RWPE2 (cell line): ENCODE data around the gene ENTHD1.

Source experiments
- ATAC-seq: fragments of 200-7000 bp; cut with Tn5 transposase; 3 replicates; pipeline ENCODE4 v1.9.1; 2021; ENCODE audit warnings: low read depth
- DNase-seq: peaks from one replicate; pipeline ENCODE4 v3.0.0-alpha.2; 2020; ENCODE audit warnings: low spot score
- H3K27ac ChIP-seq: fragments of 450-650 bp; 2 replicates; pipeline ENCODE4 v1.5.1; 2017; ENCODE audit warnings: mild to moderate bottlenecking; ENCODE audit not compliant: poor library complexity, severe bottlenecking
- H3K27me3 ChIP-seq: fragments of 250-450 bp; sonication (Bioruptor Pico); 2 replicates; pipeline ENCODE4 v1.5.1; 2021; ENCODE audit warnings: mild to moderate bottlenecking, moderate library complexity; ENCODE audit not compliant: insufficient read depth, poor library complexity, severe bottlenecking
- H3K36me3 ChIP-seq: fragments of 250-450 bp; sonication (Bioruptor Pico); 2 replicates; pipeline ENCODE4 v1.5.1; 2020; ENCODE audit warnings: low read depth, mild to moderate bottlenecking, moderate library complexity
- H3K4me1 ChIP-seq: fragments of 250-450 bp; sonication (Bioruptor Pico); 2 replicates; pipeline ENCODE4 v1.5.1; 2021; ENCODE audit warnings: mild to moderate bottlenecking, moderate library complexity; ENCODE audit not compliant: insufficient read depth, poor library complexity, severe bottlenecking
- H3K4me3 ChIP-seq: fragments of 250-450 bp; sonication (Bioruptor Pico); 2 replicates; pipeline ENCODE4 v1.5.1; 2021; ENCODE audit warnings: mild to moderate bottlenecking, moderate library complexity; ENCODE audit not compliant: severe bottlenecking
- H3K9me3 ChIP-seq: fragments of 250-450 bp; sonication (Bioruptor Pico); 2 replicates; pipeline ENCODE4 v1.5.1; 2021; ENCODE audit warnings: mild to moderate bottlenecking, moderate library complexity; ENCODE audit not compliant: severe bottlenecking
- TF ChIP-seq, protein P1 (sequence below): fragments of 450-650 bp; IDR thresholded peaks from one replicate; pipeline ENCODE4 v1.5.1; 2017; ENCODE audit warnings: mild to moderate bottlenecking, moderate library complexity; ENCODE audit not compliant: poor library complexity, severe bottlenecking

The ENTHD1 gene

GRCh38 chr22:39839917-39840510 is 53.5 kb downstream of the ENTHD1 start:
- no peak overlapping the region for H3K4me3 ChIP-seq
- ATAC-seq: no peak
- no peaks in the 10 kb centered on the region for H3K9me3 ChIP-seq
- DNase-seq: no peak
- H3K4me1 ChIP-seq: no peaks in the 10 kb centered on the region
- TF ChIP-seq, protein P1, sequence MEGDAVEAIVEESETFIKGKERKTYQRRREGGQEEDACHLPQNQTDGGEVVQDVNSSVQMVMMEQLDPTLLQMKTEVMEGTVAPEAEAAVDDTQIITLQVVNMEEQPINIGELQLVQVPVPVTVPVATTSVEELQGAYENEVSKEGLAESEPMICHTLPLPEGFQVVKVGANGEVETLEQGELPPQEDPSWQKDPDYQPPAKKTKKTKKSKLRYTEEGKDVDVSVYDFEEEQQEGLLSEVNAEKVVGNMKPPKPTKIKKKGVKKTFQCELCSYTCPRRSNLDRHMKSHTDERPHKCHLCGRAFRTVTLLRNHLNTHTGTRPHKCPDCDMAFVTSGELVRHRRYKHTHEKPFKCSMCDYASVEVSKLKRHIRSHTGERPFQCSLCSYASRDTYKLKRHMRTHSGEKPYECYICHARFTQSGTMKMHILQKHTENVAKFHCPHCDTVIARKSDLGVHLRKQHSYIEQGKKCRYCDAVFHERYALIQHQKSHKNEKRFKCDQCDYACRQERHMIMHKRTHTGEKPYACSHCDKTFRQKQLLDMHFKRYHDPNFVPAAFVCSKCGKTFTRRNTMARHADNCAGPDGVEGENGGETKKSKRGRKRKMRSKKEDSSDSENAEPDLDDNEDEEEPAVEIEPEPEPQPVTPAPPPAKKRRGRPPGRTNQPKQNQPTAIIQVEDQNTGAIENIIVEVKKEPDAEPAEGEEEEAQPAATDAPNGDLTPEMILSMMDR: no peak
- H3K27ac ChIP-seq: no peak overlapping the region
- peaks cover 32% of the 10 kb centered on the region for H3K27me3 ChIP-seq
- no peaks in the 10 kb centered on the region for H3K36me3 ChIP-seq

GRCh38 chr22:39839204-39839603 is 54.4 kb downstream of the ENTHD1 start:
- DNase-seq: no peak
- Histone ChIP-seq H3K27ac (no peak overlapping the region), H3K4me3 (no peak overlapping the region), H3K27me3 (peaks cover 36% of the 10 kb centered on the region), H3K4me1 (no peaks in the 10 kb centered on the region), H3K9me3 (no peaks in the 10 kb centered on the region), H3K36me3 (no peaks in the 10 kb centered on the region)
- ATAC-seq: no peak
- TF ChIP-seq, protein P1: no peak

DNA sequence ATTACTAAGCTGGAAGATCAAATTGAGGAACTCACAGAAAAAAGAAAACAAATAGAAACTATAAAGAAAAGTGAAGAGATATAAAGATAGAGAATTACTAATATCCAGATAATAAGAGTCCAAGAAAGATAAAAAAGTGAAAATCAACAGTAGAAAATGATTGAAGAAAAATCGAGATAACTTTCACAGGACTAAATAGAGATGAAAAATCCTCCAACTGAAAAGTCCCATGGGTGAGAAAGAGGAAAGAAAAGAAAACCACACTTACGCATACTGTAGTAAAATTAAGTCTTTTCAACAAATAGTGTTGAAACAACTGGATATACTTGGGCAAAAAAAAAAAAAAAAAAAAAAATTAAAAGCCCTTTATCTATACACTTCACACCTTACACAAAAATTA is 60.0 kb downstream of the ENTHD1 start:
- H3K27ac ChIP-seq: no peak overlapping the region
- TF ChIP-seq, protein P1: no peak
- H3K4me1 ChIP-seq: no peaks in the 10 kb centered on the region

GRCh38 chr22:39833093-39833492 is 60.5 kb downstream of the ENTHD1 start:
- TF ChIP-seq, protein P1: no peak
- H3K36me3 ChIP-seq: no peaks in the 10 kb centered on the region
- no peaks in the 10 kb centered on the region for H3K9me3 ChIP-seq
- no peak overlapping the region for H3K4me3 ChIP-seq
- ATAC-seq (no peak), DNase-seq (no peak)
- no peaks in the 10 kb centered on the region for H3K4me1 ChIP-seq
- no peak overlapping the region for H3K27ac ChIP-seq
- peaks cover 33% of the 10 kb centered on the region for H3K27me3 ChIP-seq

More for the DNA sequence above, 60.0 kb downstream of the ENTHD1 start:
- ATAC-seq (no peak), DNase-seq (no peak)
- H3K27me3 ChIP-seq: peaks cover 37% of the 10 kb centered on the region
- H3K4me3 ChIP-seq: no peak overlapping the region
- H3K9me3 ChIP-seq: no peaks in the 10 kb centered on the region
- no peaks in the 10 kb centered on the region for H3K36me3 ChIP-seq

- TF ChIP-seq, protein P1: no peak
- H3K4me1 ChIP-seq: no peaks in the 10 kb centered on the region
- peaks cover 30% of the 10 kb centered on the region for H3K27me3 ChIP-seq
- H3K9me3 ChIP-seq: no peaks in the 10 kb centered on the region
- no peaks in the 10 kb centered on the region for H3K36me3 ChIP-seq
- H3K27ac ChIP-seq: no peak overlapping the region
- H3K4me3 ChIP-seq: no peak overlapping the region
- DNase-seq (no peak), ATAC-seq (no peak)
Measured at GRCh38 chr22:39832627-39833074, 60.9 kb downstream of the ENTHD1 start.
